ENCODE data around the gene CARD18.

Gene CARD18

GRCh38 chr11:105142167-105142566 lies 2.6 kb upstream of the CARD18 start:
- TF ChIP-seq CTCF (IDR thresholded peaks at IDR 0.05) (no peak), ZFX (IDR thresholded peaks at IDR 0.05; ENCODE audit: borderline replicate concordance) (no peak)
- H3K27ac ChIP-seq: no peak overlapping the region

DNA sequence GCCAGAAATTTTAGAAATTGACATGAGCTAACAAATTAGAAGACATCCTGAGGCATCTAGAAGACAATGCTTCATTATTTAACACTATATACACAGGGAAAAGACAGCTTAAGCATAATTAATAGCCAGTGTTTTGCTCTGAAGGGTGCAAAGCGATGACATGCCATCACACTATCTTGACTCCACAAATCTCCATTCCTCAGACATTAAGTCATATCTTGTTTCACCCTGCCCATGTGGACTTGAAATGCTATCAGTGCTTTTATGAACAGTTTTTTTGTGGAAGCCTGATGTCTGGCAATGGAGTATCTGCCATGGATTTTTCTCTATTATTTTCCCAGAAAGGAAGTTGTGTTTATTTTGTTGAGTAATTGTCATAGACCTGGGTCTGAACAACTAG lies 2.3 kb downstream of the CARD18 start:
- H3K27ac ChIP-seq: no peak overlapping the region
- TF ChIP-seq ZFX (IDR thresholded peaks at IDR 0.05; ENCODE audit: borderline replicate concordance): no peak
- no peak for TF ChIP-seq CTCF (IDR thresholded peaks at IDR 0.05)

- H3K27ac ChIP-seq: no peak overlapping the region
These were observed 3.7 kb downstream of the CARD18 start for GRCh38 chr11:105135883-105136282.

GRCh38 chr11:105132716-105133511 lies 6.7 kb downstream of the CARD18 start:
- no peak overlapping the region for H3K27ac ChIP-seq
- no peak for TF ChIP-seq CTCF (IDR thresholded peaks at IDR 0.05)
- TF ChIP-seq ZFX (IDR thresholded peaks at IDR 0.05; ENCODE audit: borderline replicate concordance): no peak

More at GRCh38 chr11:105135883-105136282, 3.7 kb downstream of the CARD18 start:
- TF ChIP-seq ZFX (IDR thresholded peaks at IDR 0.05; ENCODE audit: borderline replicate concordance): no peak
- TF ChIP-seq CTCF (IDR thresholded peaks at IDR 0.05): no peak

GRCh38 chr11:105130189-105130813 lies 9.3 kb downstream of the CARD18 start:
- H3K27ac ChIP-seq: no peak overlapping the region
- TF ChIP-seq ZFX (IDR thresholded peaks at IDR 0.05; ENCODE audit: borderline replicate concordance) (no peak), CTCF (IDR thresholded peaks at IDR 0.05) (no peak)

DNA sequence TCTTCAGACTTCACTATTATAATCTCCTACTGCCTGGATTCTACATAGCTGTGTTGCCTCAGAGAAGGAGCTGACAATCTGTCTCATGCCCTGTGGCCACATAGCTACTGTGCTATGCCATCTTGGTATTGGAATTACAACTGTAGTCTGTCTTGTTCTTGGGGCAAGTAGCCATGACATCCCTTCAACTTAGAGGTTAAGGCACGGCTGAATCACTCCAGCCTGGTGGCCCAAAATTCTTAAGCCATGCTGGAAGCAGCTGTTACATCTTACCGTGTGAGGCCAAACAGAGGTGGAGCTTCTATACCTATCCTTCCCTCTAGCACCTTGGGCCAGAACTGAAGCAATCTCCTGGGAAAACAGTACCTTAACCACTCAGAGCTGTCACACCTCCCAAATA lies 14.8 kb downstream of the CARD18 start:
- no peak overlapping the region for H3K27ac ChIP-seq
- TF ChIP-seq CTCF (IDR thresholded peaks at IDR 0.05) (no peak), ZFX (IDR thresholded peaks at IDR 0.05; ENCODE audit: borderline replicate concordance) (no peak)

Measured in 22Rv1 (cell line).